Osteoblast (primary cell): Measurements from ENCODE around the gene GTF3C5. TPM values are rescaled to one million over a fixed set of nuclear protein-coding genes. Genes with fewer than 3 reads are reported as not detected.
"Not testable (repeated sequence)": the region's sequence is repeated elsewhere in the genome, so short reads cannot be mapped to it uniquely, and the experiment has no call there.

Experiments
- DNase-seq: peaks from one replicate; pipeline ENCODE4 v3.0.0; 2011; ENCODE audit warnings: low spot score, mixed read lengths; ENCODE audit not compliant: insufficient read length; ENCODE audit errors: missing footprints
- H2AFZ ChIP-seq: 2 replicates; pipeline ENCODE4 v1.6.0; 2011; ENCODE audit warnings: mild to moderate bottlenecking, low read length
- H3K27ac ChIP-seq: 2 replicates; pipeline ENCODE4 v1.5.1; 2011; ENCODE audit warnings: mild to moderate bottlenecking, low read depth, low read length, moderate library complexity
- H3K27me3 ChIP-seq: 2 replicates; pipeline ENCODE4 v1.6.0; 2012; ENCODE audit warnings: mild to moderate bottlenecking, control low read depth, inconsistent platforms, low read length, moderate library complexity; ENCODE audit not compliant: insufficient read depth
- H3K36me3 ChIP-seq: 2 replicates; pipeline ENCODE4 v1.5.1; 2011; ENCODE audit warnings: mild to moderate bottlenecking, low read length, control low read depth, moderate library complexity; ENCODE audit not compliant: insufficient read depth
- H3K4me1 ChIP-seq: 2 replicates; pipeline ENCODE4 v1.5.1; 2011; ENCODE audit warnings: mild to moderate bottlenecking, low read length, control low read depth, moderate library complexity; ENCODE audit not compliant: insufficient read depth
- H3K4me2 ChIP-seq: 2 replicates; pipeline ENCODE4 v1.6.0; 2011; ENCODE audit warnings: mild to moderate bottlenecking, low read length; ENCODE audit not compliant: insufficient read depth
- H3K4me3 ChIP-seq: fragments of 200-600 bp; sonication (generic); 3 replicates; pipeline ENCODE4 v1.5.1; 2012; ENCODE audit warnings: mild to moderate bottlenecking, low read length, inconsistent platforms; ENCODE audit not compliant: insufficient read depth
- H3K79me2 ChIP-seq: 2 replicates; pipeline ENCODE4 v1.6.0; 2012; ENCODE audit warnings: mild to moderate bottlenecking, low read length, control low read depth, inconsistent platforms; ENCODE audit not compliant: insufficient read depth
- H3K9me3 ChIP-seq: 2 replicates; pipeline ENCODE4 v1.5.1; 2011; ENCODE audit warnings: low read depth, low read length, control low read depth
- H4K20me1 ChIP-seq: 2 replicates; pipeline ENCODE4 v1.6.0; 2012; ENCODE audit warnings: mild to moderate bottlenecking, low read length, control low read depth; ENCODE audit not compliant: insufficient read depth
- CTCF ChIP-seq: IDR thresholded peaks from 2 replicates; pipeline ENCODE4 v1.5.1; 2011; ENCODE audit warnings: mild to moderate bottlenecking, low read depth, low read length, moderate library complexity; ENCODE audit errors: extremely low read depth
- total RNA-seq: library from RNA; depleted of rRNA; stranded (reverse); fragments of >200 nt; gene quantifications from 2 replicates; pipeline ENCODE4 v1.2.3, GENCODE V29; 2012

GTF3C5 gene
- total RNA-seq, 1 donor = 31.8 TPM

- not testable (repeated sequence) for H3K4me3 ChIP-seq, H3K27me3 ChIP-seq
Observed at GRCh38 chr9:133062569-133062968, 31.8 kb downstream of the GTF3C5 start.

GRCh38 chr9:133063159-133063499 lies 32.3 kb downstream of the GTF3C5 start:
- Histone ChIP-seq H3K27ac (no peak overlapping the region), H3K79me2 (no peaks in the 10 kb centered on the region), H3K9me3 (no peaks in the 10 kb centered on the region), H2AFZ (no peak overlapping the region), H3K36me3 (peaks cover under 1% of the 10 kb centered on the region), H4K20me1 (no peaks in the 10 kb centered on the region), H3K4me1 (no peaks in the 10 kb centered on the region), H3K4me2 (no peak overlapping the region), H3K4me3 (no peak overlapping the region), H3K27me3 (no peaks in the 10 kb centered on the region)
- no peak for TF ChIP-seq CTCF
- DNase-seq = no peak

More at GRCh38 chr9:133062569-133062968, 31.8 kb downstream of the GTF3C5 start:
- not testable (repeated sequence) for DNase-seq, H3K79me2 ChIP-seq, H3K9me3 ChIP-seq, H3K4me2 ChIP-seq, H3K27ac ChIP-seq, H3K36me3 ChIP-seq, H2AFZ ChIP-seq, H3K4me1 ChIP-seq, H4K20me1 ChIP-seq

- Histone ChIP-seq H3K9me3 (no peaks in the 10 kb centered on the region), H3K4me3 (no peak overlapping the region), H3K27me3 (no peaks in the 10 kb centered on the region), H3K27ac (no peak overlapping the region), H4K20me1 (no peaks in the 10 kb centered on the region), H3K4me1 (no peaks in the 10 kb centered on the region), H2AFZ (no peak overlapping the region), H3K36me3 (no peaks in the 10 kb centered on the region), H3K4me2 (no peak overlapping the region), H3K79me2 (no peaks in the 10 kb centered on the region)
- TF ChIP-seq CTCF = no peak
- peak; percentile 67 for DNase-seq
Observed at GRCh38 chr9:133063500-133064231, 32.9 kb downstream of the GTF3C5 start.

- no peak overlapping the region for H3K4me3 ChIP-seq
- no peaks in the 10 kb centered on the region for H3K9me3 ChIP-seq
- H3K36me3 ChIP-seq = no peaks in the 10 kb centered on the region
- DNase-seq = peak; percentile 69
- H3K79me2 ChIP-seq = no peaks in the 10 kb centered on the region
- no peaks in the 10 kb centered on the region for H4K20me1 ChIP-seq
- no peaks in the 10 kb centered on the region for H3K4me1 ChIP-seq
- H3K27me3 ChIP-seq = no peaks in the 10 kb centered on the region
- no peak for TF ChIP-seq CTCF
- no peak overlapping the region for H3K4me2 ChIP-seq
- no peak overlapping the region for H2AFZ ChIP-seq
- H3K27ac ChIP-seq = no peak overlapping the region
Observed at GRCh38 chr9:133064241-133065069, 33.7 kb downstream of the GTF3C5 start.
